GM21360 (cell line): ENCODE data around the gene UBE2M.

ENCODE experiments used
- ATAC-seq: cut with Tn5 transposase; IDR thresholded peaks from one replicate; pipeline ENCODE4 v1.9.1; 2021; ENCODE audit warnings: mild to moderate bottlenecking, moderate library complexity; ENCODE audit not compliant: unreplicated experiment

The UBE2M gene

GRCh38 chr19:58555920-58556621, 2.3 kb downstream of the UBE2M start:
- ATAC-seq = no peak

GRCh38 chr19:58555369-58555885, 3.0 kb downstream of the UBE2M start:
- ATAC-seq = no peak

- peak; percentile 28 for ATAC-seq
These were observed 3.7 kb downstream of the UBE2M start, which contains the start of gene CHMP2A for GRCh38 chr19:58554494-58555368. Gene CHMP2A (minus strand): TSS chr19:58555105. CDS start chr19:58554212, 893 bp downstream.

GRCh38 chr19:58553799-58554493, 4.5 kb downstream of the UBE2M start:
- no peak for ATAC-seq

- ATAC-seq = no peak
These were observed 5.8 kb downstream of the UBE2M start for GRCh38 chr19:58552655-58553054.

GRCh38 chr19:58551577-58552471, 6.6 kb downstream of the UBE2M start:
- no peak for ATAC-seq

GRCh38 chr19:58551123-58551497, 7.3 kb downstream of the UBE2M start:
- no peak for ATAC-seq

GRCh38 chr19:58550362-58551122, 7.9 kb downstream of the UBE2M start:
- ATAC-seq = no peak

GRCh38 chr19:58549664-58550361, 8.6 kb downstream of the UBE2M start:
- no peak for ATAC-seq

- no peak for ATAC-seq
These were observed 9.3 kb downstream of the UBE2M start for GRCh38 chr19:58548859-58549663.

- no peak for ATAC-seq
These were observed 10.8 kb downstream of the UBE2M start for GRCh38 chr19:58547323-58548312.

- ATAC-seq = no peak
These were observed 12.3 kb downstream of the UBE2M start for GRCh38 chr19:58546019-58546530.

GRCh38 chr19:58545286-58546018, 13.0 kb downstream of the UBE2M start:
- no peak for ATAC-seq

GRCh38 chr19:58544591-58545285, 13.7 kb downstream of the UBE2M start:
- peak; percentile 39 for ATAC-seq

GRCh38 chr19:58543826-58544590, 14.4 kb downstream of the UBE2M start, which contains the start of gene TRIM28:
Gene TRIM28 (plus strand): TSS chr19:58544064. CDS start chr19:58544758, 694 bp downstream.
- peak; percentile 83 for ATAC-seq
